ENCODE results near the gene ADPGK.

- TF ChIP-seq CTCF (IDR thresholded peaks at IDR 0.05) (peak in 1 of 12 donors; percentile 13), POLR2A (IDR thresholded peaks at IDR 0.05) (no peak)
These were observed 51.5 kb downstream of the ADPGK start for GRCh38 chr15:72732086-72732485.

Measured in heart left ventricle (tissue), 13 donors.